Upper lobe of right lung (tissue), 1 donor: ENCODE measurements around the gene HLA-DMB. TPM values are rescaled to one million over a fixed set of nuclear protein-coding genes. Genes with fewer than 3 reads are reported as not detected.

Experiments used
- ATAC-seq: fragments of 200-7000 bp; cut with Tn5 transposase; one replicate; pipeline ENCODE4 v1.9.1; 2020; ENCODE audit warnings: mild to moderate bottlenecking, moderate library complexity
- DNase-seq: peaks from one replicate; pipeline ENCODE4 v3.0.0-alpha.2; 2020
- H3K27ac ChIP-seq: fragments of 200-600 bp; one replicate; pipeline ENCODE4 v1.8.0; 2022
- H3K27me3 ChIP-seq: fragments of 200-600 bp; one replicate; pipeline ENCODE4 v1.8.0; 2022; ENCODE audit warnings: mild to moderate bottlenecking
- H3K36me3 ChIP-seq: fragments of 200-600 bp; one replicate; pipeline ENCODE4 v1.8.0; 2022
- H3K4me1 ChIP-seq: fragments of 200-600 bp; one replicate; pipeline ENCODE4 v1.8.0; 2022
- H3K4me3 ChIP-seq: fragments of 200-600 bp; one replicate; pipeline ENCODE4 v1.8.0; 2022; ENCODE audit warnings: mild to moderate bottlenecking
- H3K9me3 ChIP-seq: fragments of 200-600 bp; one replicate; pipeline ENCODE4 v1.8.0; 2022
- intact Hi-C: fragments of 100-400 bp; cut with DNase I; formaldehyde crosslinking; loops from one replicate; pipeline ENCODE4 v1.11.0; 2022
- total RNA-seq: library from RNA; stranded (reverse); fragmentation: NEBNext Ultra II Directional; extraction: Animal tissue kit (Norgen Biotek cat#: 25700); gene quantifications from one replicate; pipeline ENCODE4 v1.2.1, GENCODE V29; 2021
- TF ChIP-seq, protein P1 (sequence below): fragments of 200-600 bp; IDR thresholded peaks from one replicate; pipeline ENCODE4 v1.8.0; 2022; ENCODE audit warnings: antibody characterized with exemption
- donor health status: DM: no; HTN: yes; CAD: no; lungs with severe emphysema.

The HLA-DMB gene
- total RNA-seq, 1 donor from 2014 or later: 140 TPM

GRCh38 chr6:32888576-32888975 is 52.3 kb downstream of the HLA-DMB start:
- intact Hi-C loops: no loop called here
- DNase-seq: no peak
- no peaks in the 10 kb centered on the region for H3K27me3 ChIP-seq

GRCh38 chr6:32887616-32888015 is 53.2 kb downstream of the HLA-DMB start:
- H3K4me3 ChIP-seq: no peak overlapping the region
- no peaks in the 10 kb centered on the region for H3K36me3 ChIP-seq
- H3K9me3 ChIP-seq: no peaks in the 10 kb centered on the region
- peaks cover 6% of the 10 kb centered on the region for H3K4me1 ChIP-seq
- no peaks in the 10 kb centered on the region for H3K27me3 ChIP-seq
- intact Hi-C loops: no loop called here
- TF ChIP-seq, protein P1, sequence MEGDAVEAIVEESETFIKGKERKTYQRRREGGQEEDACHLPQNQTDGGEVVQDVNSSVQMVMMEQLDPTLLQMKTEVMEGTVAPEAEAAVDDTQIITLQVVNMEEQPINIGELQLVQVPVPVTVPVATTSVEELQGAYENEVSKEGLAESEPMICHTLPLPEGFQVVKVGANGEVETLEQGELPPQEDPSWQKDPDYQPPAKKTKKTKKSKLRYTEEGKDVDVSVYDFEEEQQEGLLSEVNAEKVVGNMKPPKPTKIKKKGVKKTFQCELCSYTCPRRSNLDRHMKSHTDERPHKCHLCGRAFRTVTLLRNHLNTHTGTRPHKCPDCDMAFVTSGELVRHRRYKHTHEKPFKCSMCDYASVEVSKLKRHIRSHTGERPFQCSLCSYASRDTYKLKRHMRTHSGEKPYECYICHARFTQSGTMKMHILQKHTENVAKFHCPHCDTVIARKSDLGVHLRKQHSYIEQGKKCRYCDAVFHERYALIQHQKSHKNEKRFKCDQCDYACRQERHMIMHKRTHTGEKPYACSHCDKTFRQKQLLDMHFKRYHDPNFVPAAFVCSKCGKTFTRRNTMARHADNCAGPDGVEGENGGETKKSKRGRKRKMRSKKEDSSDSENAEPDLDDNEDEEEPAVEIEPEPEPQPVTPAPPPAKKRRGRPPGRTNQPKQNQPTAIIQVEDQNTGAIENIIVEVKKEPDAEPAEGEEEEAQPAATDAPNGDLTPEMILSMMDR: no peak
- DNase-seq: no peak
- ATAC-seq: no peak
- H3K27ac ChIP-seq: no peak overlapping the region

More at GRCh38 chr6:32888576-32888975, 52.3 kb downstream of the HLA-DMB start:
- no peaks in the 10 kb centered on the region for H3K9me3 ChIP-seq
- ATAC-seq: no peak
- peaks cover 6% of the 10 kb centered on the region for H3K4me1 ChIP-seq
- H3K4me3 ChIP-seq: no peak overlapping the region
- TF ChIP-seq, protein P1: no peak
- no peaks in the 10 kb centered on the region for H3K36me3 ChIP-seq
- no peak overlapping the region for H3K27ac ChIP-seq

DNA sequence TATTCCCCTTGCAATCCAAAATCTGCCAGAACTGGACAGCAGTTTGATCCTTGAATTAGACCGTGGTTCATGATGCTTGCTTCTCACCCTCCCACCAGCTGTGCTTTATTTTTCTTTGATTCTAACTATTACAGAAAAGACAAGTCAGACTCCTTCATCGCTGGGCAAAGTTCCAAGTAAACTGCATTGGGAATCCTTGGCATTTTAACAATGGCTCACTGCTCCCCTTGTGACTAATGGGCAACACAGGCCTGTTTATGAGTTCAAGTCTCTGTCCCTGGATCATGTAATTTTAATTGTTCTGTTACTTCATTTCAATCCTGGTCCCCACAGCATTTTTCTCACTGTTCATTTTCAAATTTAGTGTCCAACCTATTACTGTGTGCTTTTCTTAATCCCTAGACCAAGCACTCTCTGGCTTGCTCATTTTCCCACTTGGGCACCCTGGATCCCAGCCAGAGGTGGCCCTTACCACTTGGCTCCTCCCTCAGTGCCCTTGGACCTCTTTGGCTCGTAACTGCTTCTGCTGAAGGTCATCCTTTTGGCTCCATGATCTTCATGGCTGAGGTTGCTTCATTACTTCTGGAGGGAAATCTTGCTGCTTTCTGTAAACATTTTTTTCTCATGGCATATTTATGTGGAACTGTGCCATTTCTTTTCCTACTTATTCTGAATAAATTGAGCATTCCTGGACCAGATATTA is 54.0 kb downstream of the HLA-DMB start:
- Histone ChIP-seq H3K4me3 (no peak overlapping the region), H3K4me1 (peaks cover 6% of the 10 kb centered on the region), H3K36me3 (no peaks in the 10 kb centered on the region), H3K27ac (no peak overlapping the region), H3K9me3 (no peaks in the 10 kb centered on the region), H3K27me3 (no peaks in the 10 kb centered on the region)
- intact Hi-C loops: no loop called here
- ATAC-seq (no peak), DNase-seq (no peak)
- TF ChIP-seq, protein P1: no peak

DNA sequence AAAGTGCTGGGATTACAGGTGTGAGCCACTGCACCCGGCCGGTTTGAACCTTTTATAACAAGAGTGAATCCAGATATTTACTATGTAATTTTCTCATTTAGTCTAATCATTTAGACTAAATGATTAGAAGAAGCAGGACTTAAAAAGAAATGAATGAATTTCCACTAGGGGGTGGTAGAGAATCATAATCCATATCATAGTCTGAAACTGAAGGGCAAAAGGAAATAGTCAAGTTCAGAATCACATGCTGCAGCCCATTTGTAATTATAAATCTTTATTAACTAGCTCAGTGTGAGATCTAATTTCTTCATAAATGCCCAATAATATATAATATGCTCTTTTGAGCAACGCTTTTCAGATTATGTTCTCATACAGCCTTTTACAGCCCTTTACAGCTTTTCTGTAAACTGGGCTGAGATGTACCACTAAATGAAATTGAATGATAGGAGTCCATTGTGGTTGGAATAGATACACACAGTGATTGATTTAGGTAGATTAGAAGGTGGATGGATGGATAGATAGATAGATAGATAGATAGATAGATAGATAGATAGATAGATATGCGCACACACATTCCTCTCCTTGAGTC is 55.0 kb downstream of the HLA-DMB start:
- TF ChIP-seq, protein P1: peak; percentile 64
- DNase-seq: no peak

More for the DNA sequence above, 55.0 kb downstream of the HLA-DMB start:
- intact Hi-C loops: no loop called here
- Histone ChIP-seq H3K27me3 (no peaks in the 10 kb centered on the region), H3K9me3 (no peaks in the 10 kb centered on the region), H3K4me3 (no peak overlapping the region), H3K36me3 (no peaks in the 10 kb centered on the region), H3K27ac (no peak overlapping the region), H3K4me1 (peaks cover 6% of the 10 kb centered on the region)
- ATAC-seq: peak; percentile 77

Other genes starting within 250 kb of the HLA-DMB start
- 51.7 TPM for gene HLA-DQA2, start 199.6 kb downstream of the HLA-DMB start, total RNA-seq
- gene HLA-DQB2, start 177.5 kb downstream of the HLA-DMB start, total RNA-seq: 62.8 TPM
- 0.64 TPM for gene HLA-DOB, start 124.0 kb downstream of the HLA-DMB start, total RNA-seq
- gene TAP2, start 102.3 kb downstream of the HLA-DMB start, total RNA-seq: 56.4 TPM
- 86.9 TPM for gene PSMB8, start 97.0 kb downstream of the HLA-DMB start, total RNA-seq
- 60.4 TPM for gene TAP1, start 87.3 kb downstream of the HLA-DMB start, total RNA-seq
- 47.2 TPM for gene PSMB9, start 86.8 kb downstream of the HLA-DMB start, total RNA-seq
- 197 TPM for gene HLA-DMA, start 12.1 kb upstream of the HLA-DMB start, total RNA-seq
- 155 TPM for gene BRD2, start 27.6 kb upstream of the HLA-DMB start, total RNA-seq
- 25.2 TPM for gene HLA-DOA, start 68.6 kb upstream of the HLA-DMB start, total RNA-seq
- 491 TPM for gene HLA-DPA1, start 132.6 kb upstream of the HLA-DMB start, total RNA-seq
- gene HLA-DPB1, start 135.0 kb upstream of the HLA-DMB start, total RNA-seq: 385 TPM